BLaER1 (cell line): ENCODE results near the gene RASGRF1.
A peak's percentile ranks its signal among the peaks of the same experiment; 100 is the strongest.
"Not testable (repeated sequence)": the region's sequence is repeated elsewhere in the genome, so short reads cannot be mapped to it uniquely, and the experiment has no call there.

Experiments used
- H3K27ac ChIP-seq: shearing (Covaris generic); formaldehyde crosslinking; 2 replicates; pipeline ENCODE4 v1.8.1; 2022
- H3K27me3 ChIP-seq: shearing (Covaris generic); formaldehyde crosslinking; 2 replicates; pipeline ENCODE4 v1.8.1; 2022
- H3K36me3 ChIP-seq: shearing (Covaris generic); formaldehyde crosslinking; 2 replicates; pipeline ENCODE4 v1.8.1; 2022
- H3K4me1 ChIP-seq: shearing (Covaris generic); formaldehyde crosslinking; 2 replicates; pipeline ENCODE4 v1.8.1; 2022
- H3K4me2 ChIP-seq: shearing (Covaris generic); formaldehyde crosslinking; 2 replicates; pipeline ENCODE4 v1.8.1; 2022
- H3K4me3 ChIP-seq: shearing (Covaris generic); formaldehyde crosslinking; 2 replicates; pipeline ENCODE4 v1.8.1; 2022
- H3K9ac ChIP-seq: shearing (Covaris generic); formaldehyde crosslinking; 2 replicates; pipeline ENCODE4 v1.8.1; 2022
- H3K9me3 ChIP-seq: shearing (Covaris generic); formaldehyde crosslinking; 2 replicates; pipeline ENCODE4 v1.8.1; 2022
- H4K20me1 ChIP-seq: shearing (Covaris generic); formaldehyde crosslinking; 2 replicates; pipeline ENCODE4 v1.8.1; 2022
- Cebpa-rat ChIP-seq: shearing (Covaris generic); IDR thresholded peaks from 2 replicates; pipeline ENCODE4 v1.8.1; 2022

Gene RASGRF1

GRCh38 chr15:79002581-79002980 lies 88.0 kb downstream of the RASGRF1 start:
- TF ChIP-seq Cebpa-rat, result no peak
- no peak overlapping the region for H3K4me2 ChIP-seq
- no peak overlapping the region for H3K4me3 ChIP-seq
- H3K27ac ChIP-seq, result no peak overlapping the region
- no peaks in the 10 kb centered on the region for H3K9me3 ChIP-seq
- H4K20me1 ChIP-seq, result no peaks in the 10 kb centered on the region
- H3K36me3 ChIP-seq, result no peaks in the 10 kb centered on the region
- no peak overlapping the region for H3K9ac ChIP-seq
- H3K27me3 ChIP-seq, result no peaks in the 10 kb centered on the region
- H3K4me1 ChIP-seq, result peaks cover 27% of the 10 kb centered on the region

GRCh38 chr15:78999636-79000035 lies 90.9 kb downstream of the RASGRF1 start:
- Histone ChIP-seq H3K9me3 (no peaks in the 10 kb centered on the region), H3K27me3 (no peaks in the 10 kb centered on the region), H3K36me3 (no peaks in the 10 kb centered on the region), H4K20me1 (no peaks in the 10 kb centered on the region), H3K4me2 (no peak overlapping the region), H3K9ac (no peak overlapping the region), H3K4me1 (peaks cover 25% of the 10 kb centered on the region), H3K4me3 (no peak overlapping the region), H3K27ac (no peak overlapping the region)
- no peak for TF ChIP-seq Cebpa-rat

GRCh38 chr15:78998526-78998925 lies 92.1 kb downstream of the RASGRF1 start:
- no peaks in the 10 kb centered on the region for H4K20me1 ChIP-seq
- no peaks in the 10 kb centered on the region for H3K36me3 ChIP-seq
- H3K4me1 ChIP-seq, result peaks cover 24% of the 10 kb centered on the region
- H3K27ac ChIP-seq, result no peak overlapping the region
- no peak overlapping the region for H3K9ac ChIP-seq
- H3K27me3 ChIP-seq, result no peaks in the 10 kb centered on the region
- H3K4me3 ChIP-seq, result no peak overlapping the region
- no peak for TF ChIP-seq Cebpa-rat
- H3K4me2 ChIP-seq, result no peak overlapping the region
- H3K9me3 ChIP-seq, result no peaks in the 10 kb centered on the region

- H3K4me3 ChIP-seq, result no peak overlapping the region
- no peaks in the 10 kb centered on the region for H3K27me3 ChIP-seq
- H4K20me1 ChIP-seq, result no peaks in the 10 kb centered on the region
- H3K4me2 ChIP-seq, result no peak overlapping the region
- no peaks in the 10 kb centered on the region for H3K36me3 ChIP-seq
- no peak overlapping the region for H3K9ac ChIP-seq
- H3K27ac ChIP-seq, result no peak overlapping the region
- no peaks in the 10 kb centered on the region for H3K9me3 ChIP-seq
- TF ChIP-seq Cebpa-rat, result no peak
- H3K4me1 ChIP-seq, result peaks cover 25% of the 10 kb centered on the region
Observed at GRCh38 chr15:78997981-78998499, 92.5 kb downstream of the RASGRF1 start.

- Histone ChIP-seq H3K4me2 (no peak overlapping the region), H3K4me1 (peaks cover 36% of the 10 kb centered on the region), H4K20me1 (no peaks in the 10 kb centered on the region), H3K36me3 (no peaks in the 10 kb centered on the region), H3K9ac (no peak overlapping the region), H3K9me3 (no peaks in the 10 kb centered on the region), H3K4me3 (no peak overlapping the region), H3K27ac (no peak overlapping the region), H3K27me3 (no peaks in the 10 kb centered on the region)
- TF ChIP-seq Cebpa-rat, result no peak
Observed at GRCh38 chr15:78996894-78997275, 93.7 kb downstream of the RASGRF1 start.

- H3K4me2 ChIP-seq, result peak overlapping the region; percentile 22
- no peak overlapping the region for H3K9ac ChIP-seq
- peaks cover 42% of the 10 kb centered on the region for H3K4me1 ChIP-seq
- no peaks in the 10 kb centered on the region for H3K36me3 ChIP-seq
- no peak overlapping the region for H3K27ac ChIP-seq
- H3K9me3 ChIP-seq, result no peaks in the 10 kb centered on the region
- no peaks in the 10 kb centered on the region for H3K27me3 ChIP-seq
- H4K20me1 ChIP-seq, result no peaks in the 10 kb centered on the region
- no peak overlapping the region for H3K4me3 ChIP-seq
- TF ChIP-seq Cebpa-rat, result no peak
Observed at GRCh38 chr15:78995921-78996893, 94.4 kb downstream of the RASGRF1 start.

GRCh38 chr15:78995161-78995560 lies 95.4 kb downstream of the RASGRF1 start:
- H4K20me1 ChIP-seq, H3K27ac ChIP-seq, H3K27me3 ChIP-seq, H3K36me3 ChIP-seq, H3K9me3 ChIP-seq, H3K9ac ChIP-seq, H3K4me2 ChIP-seq, H3K4me3 ChIP-seq: not testable (repeated sequence)
- peaks cover 42% of the 10 kb centered on the region for H3K4me1 ChIP-seq

GRCh38 chr15:78993931-78994530 lies 96.5 kb downstream of the RASGRF1 start:
- H3K27ac ChIP-seq, result peak overlapping the region; percentile 49
- H3K9me3 ChIP-seq, result no peaks in the 10 kb centered on the region
- no peak overlapping the region for H3K9ac ChIP-seq
- no peak overlapping the region for H3K4me3 ChIP-seq
- no peaks in the 10 kb centered on the region for H4K20me1 ChIP-seq
- H3K36me3 ChIP-seq, result no peaks in the 10 kb centered on the region
- H3K27me3 ChIP-seq, result no peaks in the 10 kb centered on the region
- H3K4me2 ChIP-seq, result peak overlapping the region; percentile 77
- H3K4me1 ChIP-seq, result peaks cover 50% of the 10 kb centered on the region
- no peak for TF ChIP-seq Cebpa-rat

GRCh38 chr15:78993257-78993930 lies 97.2 kb downstream of the RASGRF1 start:
- no peaks in the 10 kb centered on the region for H3K27me3 ChIP-seq
- H3K4me2 ChIP-seq, result peak overlapping the region; percentile 77
- no peaks in the 10 kb centered on the region for H3K9me3 ChIP-seq
- no peaks in the 10 kb centered on the region for H3K36me3 ChIP-seq
- H3K4me3 ChIP-seq, result no peak overlapping the region
- H3K27ac ChIP-seq, result peak overlapping the region; percentile 49
- no peak overlapping the region for H3K9ac ChIP-seq
- H4K20me1 ChIP-seq, result no peaks in the 10 kb centered on the region
- H3K4me1 ChIP-seq, result peaks cover 56% of the 10 kb centered on the region
- TF ChIP-seq Cebpa-rat, result no peak
